Neutrophil (primary cell): ENCODE results near the gene MATCAP1.

Source experiments
- H3K27ac ChIP-seq: fragments of 200-600 bp; sonication (generic); 2 replicates; pipeline ENCODE4 v1.5.1; 2016; ENCODE audit warnings: mild to moderate bottlenecking, moderate library complexity
- H3K27me3 ChIP-seq: fragments of 200-600 bp; sonication (generic); 2 replicates; pipeline ENCODE4 v1.6.0; 2016; ENCODE audit warnings: mild to moderate bottlenecking
- H3K36me3 ChIP-seq: fragments of 200-600 bp; sonication (generic); 2 replicates; pipeline ENCODE4 v1.5.1; 2017
- H3K4me1 ChIP-seq, 2 experiments: fragments of 200-600 bp in 1 of 2; sonication (generic) in 1 of 2; 1 replicate in 1 of 2; 2 replicates in 1 of 2; pipeline versions ENCODE4 v1.5.1 to v1.6.1; 2013 to 2016; ENCODE audit warnings: low read depth in 1 of 2, low read length in 1 of 2, mild to moderate bottlenecking in 1 of 2, moderate library complexity in 1 of 2; ENCODE audit not compliant: control insufficient read depth in 1 of 2, insufficient read depth in 1 of 2
- H3K4me3 ChIP-seq, 2 experiments: fragments of 200-600 bp in 1 of 2; sonication (generic) in 1 of 2; 1 replicate in 1 of 2; 2 replicates in 1 of 2; pipeline ENCODE4 v1.5.1; 2013 to 2016; ENCODE audit warnings: low read depth in 1 of 2, low read length in 1 of 2, mild to moderate bottlenecking in 1 of 2, moderate library complexity in 1 of 2
- H3K9me3 ChIP-seq: fragments of 200-600 bp; sonication (generic); 2 replicates; pipeline ENCODE4 v1.5.1; 2016
- TF ChIP-seq, protein P1 (sequence below): fragments of 200-600 bp; sonication (generic); IDR thresholded peaks from 2 replicates; pipeline ENCODE4 v1.5.1; 2016; ENCODE audit warnings: antibody characterized with exemption

Gene MATCAP1

DNA sequence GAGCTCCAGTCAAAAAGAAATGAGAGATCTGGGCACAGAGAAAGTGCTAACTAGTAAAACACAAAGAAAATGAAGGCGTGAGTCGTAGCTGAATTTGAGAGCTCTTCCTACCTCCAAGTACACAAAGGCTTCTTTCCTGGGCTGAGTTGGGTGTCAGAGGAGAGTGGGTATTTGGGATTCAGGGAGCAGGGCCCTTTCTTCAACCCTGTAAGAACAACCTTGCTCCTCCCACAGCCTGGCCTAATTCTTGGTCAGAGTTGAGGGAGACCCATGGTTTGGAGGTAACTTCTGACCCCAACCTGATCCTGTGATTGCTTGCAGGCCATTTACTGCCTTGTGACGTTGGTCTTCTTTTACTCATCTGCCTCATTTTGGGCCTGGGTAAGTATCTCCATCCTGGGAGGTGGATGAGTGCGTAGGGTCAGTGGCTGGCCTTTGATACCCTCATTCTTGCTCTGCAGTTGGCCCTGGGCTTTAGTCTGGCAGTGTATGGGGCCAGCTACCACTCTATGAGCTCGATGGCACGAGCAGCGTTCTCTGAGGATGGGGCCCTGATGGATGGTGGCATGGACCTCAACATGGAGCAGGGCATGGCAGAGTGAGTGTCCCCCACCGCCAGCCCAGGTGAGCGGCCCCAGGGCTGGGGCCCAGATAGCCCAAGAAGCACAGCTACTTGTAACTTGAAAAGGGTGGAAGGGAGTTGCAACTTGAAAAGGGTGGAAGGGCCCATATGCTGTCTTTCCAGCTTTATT, 44.4 kb upstream of the MATCAP1 start:
- Histone ChIP-seq H3K27ac (peak overlapping the region; percentile 86), H3K4me1 (peaks cover 16 to 17% of the 10 kb centered on the region in 2 experiments), H3K27me3 (no peaks in the 10 kb centered on the region), H3K36me3 (peaks cover 43% of the 10 kb centered on the region), H3K9me3 (no peaks in the 10 kb centered on the region), H3K4me3 (peak overlapping the region; percentile 65 to 84)
- TF ChIP-seq, protein P1, sequence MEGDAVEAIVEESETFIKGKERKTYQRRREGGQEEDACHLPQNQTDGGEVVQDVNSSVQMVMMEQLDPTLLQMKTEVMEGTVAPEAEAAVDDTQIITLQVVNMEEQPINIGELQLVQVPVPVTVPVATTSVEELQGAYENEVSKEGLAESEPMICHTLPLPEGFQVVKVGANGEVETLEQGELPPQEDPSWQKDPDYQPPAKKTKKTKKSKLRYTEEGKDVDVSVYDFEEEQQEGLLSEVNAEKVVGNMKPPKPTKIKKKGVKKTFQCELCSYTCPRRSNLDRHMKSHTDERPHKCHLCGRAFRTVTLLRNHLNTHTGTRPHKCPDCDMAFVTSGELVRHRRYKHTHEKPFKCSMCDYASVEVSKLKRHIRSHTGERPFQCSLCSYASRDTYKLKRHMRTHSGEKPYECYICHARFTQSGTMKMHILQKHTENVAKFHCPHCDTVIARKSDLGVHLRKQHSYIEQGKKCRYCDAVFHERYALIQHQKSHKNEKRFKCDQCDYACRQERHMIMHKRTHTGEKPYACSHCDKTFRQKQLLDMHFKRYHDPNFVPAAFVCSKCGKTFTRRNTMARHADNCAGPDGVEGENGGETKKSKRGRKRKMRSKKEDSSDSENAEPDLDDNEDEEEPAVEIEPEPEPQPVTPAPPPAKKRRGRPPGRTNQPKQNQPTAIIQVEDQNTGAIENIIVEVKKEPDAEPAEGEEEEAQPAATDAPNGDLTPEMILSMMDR: no peak

DNA sequence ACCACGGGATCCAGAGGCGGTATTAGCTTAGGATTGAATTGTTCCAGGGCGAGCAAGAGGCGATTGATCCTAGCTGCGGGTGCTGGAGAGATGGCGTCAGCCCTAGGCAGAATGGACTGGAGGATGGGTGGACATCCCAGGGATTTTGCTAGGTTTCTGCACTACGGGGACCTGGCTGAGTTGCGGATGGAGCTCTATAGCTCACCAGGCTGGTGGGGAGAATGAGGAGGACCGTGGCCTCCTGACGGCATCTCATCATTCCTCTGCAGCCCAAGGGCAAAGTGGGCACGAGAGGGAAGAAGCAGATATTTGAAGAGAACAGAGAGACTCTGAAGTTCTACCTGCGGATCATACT, 43.8 kb upstream of the MATCAP1 start:
- TF ChIP-seq, protein P1: no peak
- peak overlapping the region; percentile 65 to 84 for H3K4me3 ChIP-seq
- H3K9me3 ChIP-seq: no peaks in the 10 kb centered on the region
- no peaks in the 10 kb centered on the region for H3K27me3 ChIP-seq
- H3K36me3 ChIP-seq: peaks cover 40% of the 10 kb centered on the region
- H3K27ac ChIP-seq: peak overlapping the region; percentile 86
- peaks cover 16 to 17% of the 10 kb centered on the region in 2 experiments for H3K4me1 ChIP-seq

DNA sequence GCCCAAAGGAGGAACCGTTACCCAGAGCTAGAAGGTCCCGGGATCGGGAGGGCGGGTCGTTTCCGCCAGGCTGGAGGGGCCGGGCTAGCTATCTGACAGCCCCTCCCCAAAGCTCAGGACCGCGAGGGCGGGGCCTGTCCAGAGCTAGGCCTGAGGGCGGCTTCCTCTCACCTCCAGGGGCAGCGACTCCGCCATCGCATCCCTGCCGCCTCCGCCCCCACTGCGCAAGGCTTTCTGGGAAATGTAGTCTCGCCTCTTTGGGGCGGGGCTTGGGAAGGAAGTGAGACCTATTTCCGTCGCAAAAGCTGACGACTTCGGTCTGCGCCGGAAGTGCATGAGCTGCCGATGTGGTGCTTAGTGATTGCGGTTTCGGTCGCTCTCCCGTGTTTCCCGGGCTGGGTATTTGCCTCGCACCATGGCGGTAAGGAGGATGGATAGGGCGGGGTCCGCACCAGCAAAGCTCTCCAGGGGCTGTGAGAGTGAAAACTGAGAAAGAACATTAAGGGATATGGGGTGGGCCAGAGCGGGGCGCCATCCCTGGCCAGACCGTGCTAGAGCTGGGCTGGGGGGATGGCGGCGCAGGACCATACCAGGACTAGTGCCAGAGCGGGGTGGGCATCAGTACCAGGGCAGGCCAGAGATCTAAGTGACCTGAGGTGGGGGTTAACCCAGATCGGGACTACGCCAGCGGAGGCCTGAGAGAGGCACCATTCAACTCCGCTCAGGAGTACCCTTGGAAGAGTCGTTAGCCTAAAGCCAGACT, 43.2 kb upstream of the MATCAP1 start, which contains the start of gene TMEM208:
Gene TMEM208, plus strand, starts transcription at position 327 of the 763 bp plus-strand sequence. Its CDS starts 89 bp downstream, at position 416.
- TF ChIP-seq, protein P1: peak; percentile 87
- peak within 1 kb of the TSS; percentile 65 to 84 for H3K4me3 ChIP-seq
- no peaks in the 10 kb centered on the region for H3K27me3 ChIP-seq
- H3K27ac ChIP-seq: peak within 1 kb of the TSS; percentile 86
- H3K36me3 ChIP-seq: peaks cover 39% of the 10 kb centered on the region
- peaks cover 16 to 17% of the 10 kb centered on the region in 2 experiments for H3K4me1 ChIP-seq
- no peaks in the 10 kb centered on the region for H3K9me3 ChIP-seq

DNA sequence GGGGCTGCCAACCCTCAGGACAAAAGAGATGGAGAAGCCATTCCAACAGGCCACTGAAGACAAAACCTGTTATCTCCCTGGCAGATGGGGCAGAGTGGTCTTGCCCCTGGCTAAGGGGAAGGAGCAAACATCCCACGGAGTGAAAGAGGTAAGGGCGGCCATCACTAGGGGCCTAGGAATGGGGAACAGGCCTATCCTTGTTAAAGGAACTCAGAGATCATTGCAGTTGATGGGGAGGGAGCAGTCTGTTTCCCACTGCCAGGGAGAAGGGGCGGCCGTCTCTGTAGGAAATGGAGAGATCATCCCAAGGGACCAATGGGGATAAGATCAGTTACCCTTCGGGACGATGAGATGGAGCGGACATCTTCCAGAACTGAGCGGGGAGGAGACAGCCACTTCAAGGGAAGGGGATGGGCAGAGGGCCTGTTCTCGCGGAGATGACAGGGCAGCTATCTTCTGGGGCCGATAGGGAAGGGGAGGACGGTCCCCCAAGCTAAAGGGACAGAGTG, 42.6 kb upstream of the MATCAP1 start:
- no peaks in the 10 kb centered on the region for H3K9me3 ChIP-seq
- no peaks in the 10 kb centered on the region for H3K27me3 ChIP-seq
- TF ChIP-seq, protein P1: no peak
- H3K4me1 ChIP-seq: peaks cover 16 to 17% of the 10 kb centered on the region in 2 experiments
- peak overlapping the region; percentile 86 for H3K27ac ChIP-seq
- H3K4me3 ChIP-seq: peak overlapping the region; percentile 65 to 84
- H3K36me3 ChIP-seq: peaks cover 32% of the 10 kb centered on the region

DNA sequence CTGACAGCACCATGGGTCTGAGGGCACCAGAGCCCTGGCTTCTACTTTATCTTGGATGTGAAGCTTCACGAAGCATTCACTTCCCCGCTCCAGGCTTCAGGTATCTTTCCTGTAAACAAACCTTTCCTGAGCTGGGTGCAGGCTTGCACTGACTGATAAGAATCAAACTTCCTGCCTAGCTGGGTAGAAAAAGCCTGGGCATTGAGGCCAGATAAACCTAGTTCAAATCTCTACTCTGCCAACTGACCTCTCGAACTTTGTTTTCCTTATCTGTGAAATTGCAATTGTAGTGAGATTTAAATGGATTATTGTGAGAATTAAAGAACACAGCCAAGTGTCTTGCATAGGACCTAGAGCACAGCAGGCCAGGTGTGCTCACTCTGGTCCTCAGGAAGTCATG, 40.2 kb upstream of the MATCAP1 start:
- Histone ChIP-seq H3K27ac (no peak overlapping the region), H3K4me3 (no peak overlapping the region), H3K27me3 (no peaks in the 10 kb centered on the region), H3K36me3 (peaks cover 9% of the 10 kb centered on the region), H3K9me3 (no peaks in the 10 kb centered on the region), H3K4me1 (peaks cover 16 to 17% of the 10 kb centered on the region in 2 experiments)
- TF ChIP-seq, protein P1: no peak
